WERI-Rb-1 (cell line): Measurements from ENCODE around the gene CIBAR2.

Experiments used
- DNase-seq: peaks from one replicate; pipeline ENCODE4 v3.0.0-alpha.2; 2020
- H3K27ac ChIP-seq: fragments of 250-450 bp; sonication (Bioruptor Pico); 2 replicates; pipeline ENCODE4 v1.5.1; 2020; ENCODE audit warnings: mild to moderate bottlenecking, moderate library complexity
- H3K27me3 ChIP-seq: fragments of 250-450 bp; sonication (Bioruptor Pico); 2 replicates; pipeline ENCODE4 v1.5.1; 2021; ENCODE audit warnings: mild to moderate bottlenecking, low read depth, moderate library complexity; ENCODE audit not compliant: insufficient read depth, severe bottlenecking
- H3K36me3 ChIP-seq: fragments of 250-450 bp; sonication (Bioruptor Pico); 2 replicates; pipeline ENCODE4 v1.5.1; 2020; ENCODE audit warnings: mild to moderate bottlenecking, moderate library complexity
- H3K4me3 ChIP-seq: 2 replicates; pipeline ENCODE4 v1.5.1; 2011; ENCODE audit warnings: low read depth, mild to moderate bottlenecking, control low read depth, low read length
- H3K9me3 ChIP-seq: fragments of 250-450 bp; sonication (Bioruptor Pico); 2 replicates; pipeline ENCODE4 v1.5.1; 2021; ENCODE audit warnings: mild to moderate bottlenecking, moderate library complexity; ENCODE audit not compliant: severe bottlenecking
- TF ChIP-seq, protein P1 (sequence below): IDR thresholded peaks from 2 replicates; pipeline ENCODE4 v1.5.1; 2011; ENCODE audit warnings: low read depth, mild to moderate bottlenecking, control low read depth, inconsistent platforms, low read length

CIBAR2 gene

DNA sequence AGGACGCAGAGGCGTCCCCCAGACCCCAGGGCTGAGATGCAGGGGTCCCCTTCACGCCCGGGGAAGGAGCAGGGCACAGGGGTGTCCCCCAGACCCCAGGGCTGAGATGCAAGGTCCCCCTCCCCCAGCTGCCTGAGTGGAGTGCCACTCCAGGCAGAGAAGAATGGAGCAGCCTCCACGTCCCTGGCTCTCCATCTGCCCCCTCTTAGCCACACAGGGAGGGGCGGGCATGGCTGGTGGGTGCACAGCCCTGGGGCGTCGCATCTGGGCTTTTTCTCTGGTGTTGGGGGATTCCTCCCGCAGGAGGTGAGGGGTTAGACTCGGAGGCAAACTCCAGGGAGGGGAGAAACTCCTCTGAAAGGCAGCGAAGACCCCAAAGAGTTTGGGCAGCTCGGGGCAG, 17.5 kb downstream of the CIBAR2 start:
- Histone ChIP-seq H3K36me3 (no peaks in the 10 kb centered on the region), H3K27me3 (no peaks in the 10 kb centered on the region), H3K27ac (no peak overlapping the region), H3K9me3 (no peaks in the 10 kb centered on the region), H3K4me3 (no peak overlapping the region)
- TF ChIP-seq, protein P1, sequence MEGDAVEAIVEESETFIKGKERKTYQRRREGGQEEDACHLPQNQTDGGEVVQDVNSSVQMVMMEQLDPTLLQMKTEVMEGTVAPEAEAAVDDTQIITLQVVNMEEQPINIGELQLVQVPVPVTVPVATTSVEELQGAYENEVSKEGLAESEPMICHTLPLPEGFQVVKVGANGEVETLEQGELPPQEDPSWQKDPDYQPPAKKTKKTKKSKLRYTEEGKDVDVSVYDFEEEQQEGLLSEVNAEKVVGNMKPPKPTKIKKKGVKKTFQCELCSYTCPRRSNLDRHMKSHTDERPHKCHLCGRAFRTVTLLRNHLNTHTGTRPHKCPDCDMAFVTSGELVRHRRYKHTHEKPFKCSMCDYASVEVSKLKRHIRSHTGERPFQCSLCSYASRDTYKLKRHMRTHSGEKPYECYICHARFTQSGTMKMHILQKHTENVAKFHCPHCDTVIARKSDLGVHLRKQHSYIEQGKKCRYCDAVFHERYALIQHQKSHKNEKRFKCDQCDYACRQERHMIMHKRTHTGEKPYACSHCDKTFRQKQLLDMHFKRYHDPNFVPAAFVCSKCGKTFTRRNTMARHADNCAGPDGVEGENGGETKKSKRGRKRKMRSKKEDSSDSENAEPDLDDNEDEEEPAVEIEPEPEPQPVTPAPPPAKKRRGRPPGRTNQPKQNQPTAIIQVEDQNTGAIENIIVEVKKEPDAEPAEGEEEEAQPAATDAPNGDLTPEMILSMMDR = no peak
- no peak for DNase-seq

DNA sequence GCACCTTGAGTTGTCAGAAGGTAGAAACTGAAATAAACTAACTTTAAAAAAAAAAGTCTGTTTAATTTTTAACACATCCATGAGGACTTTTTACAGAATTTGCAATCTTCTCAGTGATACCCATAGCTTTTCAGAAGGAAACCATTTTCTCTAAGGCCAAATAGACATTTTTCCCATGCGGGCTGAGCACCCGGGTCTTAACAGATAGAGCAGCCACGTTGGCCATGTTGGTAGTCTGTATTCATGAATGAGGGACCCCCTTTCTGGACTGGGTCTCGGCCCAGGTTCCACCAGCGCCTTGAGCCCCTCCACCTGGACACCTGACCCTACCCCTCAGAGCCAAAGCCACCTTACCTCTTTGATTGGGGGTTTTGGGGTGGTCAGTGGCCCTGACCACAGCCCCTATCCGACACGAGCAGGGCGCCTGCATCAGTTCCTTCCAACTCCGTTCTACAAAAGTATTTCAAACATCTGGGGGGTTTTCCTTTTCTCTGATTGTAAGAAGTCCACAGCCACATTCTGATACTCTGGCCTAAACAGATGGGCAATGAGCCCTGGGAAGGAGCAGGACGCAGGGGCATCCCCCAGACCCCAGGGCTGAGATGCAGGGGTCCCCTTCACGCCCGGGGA, 18.0 kb downstream of the CIBAR2 start:
- TF ChIP-seq, protein P1 = no peak
- no peaks in the 10 kb centered on the region for H3K36me3 ChIP-seq
- H3K27ac ChIP-seq = no peak overlapping the region
- no peak for DNase-seq
- H3K9me3 ChIP-seq = no peaks in the 10 kb centered on the region
- no peaks in the 10 kb centered on the region for H3K27me3 ChIP-seq
- no peak overlapping the region for H3K4me3 ChIP-seq

DNA sequence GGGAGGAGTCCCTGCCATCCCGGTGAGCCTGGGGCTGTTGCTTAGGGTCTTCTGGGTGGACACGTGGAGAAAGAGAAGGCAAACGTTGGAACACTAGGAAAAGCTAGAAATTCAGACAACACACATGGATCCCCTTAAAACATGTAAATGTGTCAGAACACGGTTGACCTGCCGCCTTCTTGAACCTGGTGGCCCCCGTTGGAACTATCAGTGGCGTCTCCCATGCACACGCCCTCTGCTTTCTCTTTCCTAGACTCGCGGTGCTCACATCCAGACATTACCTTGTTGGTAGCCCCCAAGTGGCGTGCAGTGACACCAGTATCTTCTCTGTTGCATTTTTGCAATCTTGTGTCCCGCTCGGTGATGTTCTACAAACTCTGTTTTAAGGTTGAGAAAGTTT, 18.6 kb downstream of the CIBAR2 start:
- TF ChIP-seq, protein P1 = no peak
- no peak for DNase-seq
- Histone ChIP-seq H3K36me3 (no peaks in the 10 kb centered on the region), H3K4me3 (no peak overlapping the region), H3K9me3 (no peaks in the 10 kb centered on the region), H3K27ac (no peak overlapping the region), H3K27me3 (no peaks in the 10 kb centered on the region)

DNA sequence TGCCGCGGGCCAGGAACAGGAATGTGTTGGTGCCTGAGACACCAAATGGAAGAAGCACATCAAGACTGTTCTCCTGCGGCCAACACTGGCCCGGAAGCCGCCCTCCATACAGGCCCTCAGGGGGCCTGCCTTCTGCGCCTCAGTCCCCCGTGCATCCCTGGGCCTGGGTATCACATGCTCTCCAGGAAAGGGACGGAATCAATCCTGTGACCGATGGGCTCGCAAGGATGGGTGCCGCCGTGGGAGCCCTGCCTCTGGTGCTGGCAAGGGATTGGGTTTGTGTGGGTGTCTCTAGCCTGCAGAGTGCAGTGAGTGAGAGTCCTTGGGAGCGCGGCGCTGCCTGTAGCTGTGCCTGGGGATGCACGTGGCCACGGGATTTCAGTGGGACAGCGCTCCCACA, 19.4 kb downstream of the CIBAR2 start:
- TF ChIP-seq, protein P1 = no peak
- H3K9me3 ChIP-seq = no peaks in the 10 kb centered on the region
- H3K27me3 ChIP-seq = no peaks in the 10 kb centered on the region
- no peak overlapping the region for H3K4me3 ChIP-seq
- no peak overlapping the region for H3K27ac ChIP-seq
- no peaks in the 10 kb centered on the region for H3K36me3 ChIP-seq
- DNase-seq = no peak

DNA sequence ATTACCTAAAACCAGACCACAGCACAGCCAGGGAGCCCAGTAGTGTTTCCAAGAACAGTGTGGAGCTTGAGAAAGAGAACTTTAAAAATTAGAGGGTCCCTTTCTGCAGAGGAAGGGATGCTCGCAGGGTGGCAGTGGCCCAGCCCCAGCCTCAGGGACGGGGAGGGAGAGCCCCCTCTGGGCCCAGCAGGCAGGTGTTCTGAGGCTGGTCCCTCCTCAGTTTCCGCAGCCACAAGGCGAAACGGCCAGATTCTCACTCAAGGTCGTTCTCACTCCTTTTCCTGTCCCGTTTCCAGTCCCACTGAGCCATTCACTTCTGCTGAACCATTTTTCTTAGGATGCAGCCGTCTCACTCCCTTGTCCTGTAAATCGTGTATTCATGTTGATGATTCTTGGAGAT, 20.0 kb downstream of the CIBAR2 start:
- no peaks in the 10 kb centered on the region for H3K27me3 ChIP-seq
- DNase-seq = no peak
- no peak overlapping the region for H3K27ac ChIP-seq
- H3K4me3 ChIP-seq = no peak overlapping the region
- TF ChIP-seq, protein P1 = no peak
- H3K9me3 ChIP-seq = no peaks in the 10 kb centered on the region
- H3K36me3 ChIP-seq = no peaks in the 10 kb centered on the region

DNA sequence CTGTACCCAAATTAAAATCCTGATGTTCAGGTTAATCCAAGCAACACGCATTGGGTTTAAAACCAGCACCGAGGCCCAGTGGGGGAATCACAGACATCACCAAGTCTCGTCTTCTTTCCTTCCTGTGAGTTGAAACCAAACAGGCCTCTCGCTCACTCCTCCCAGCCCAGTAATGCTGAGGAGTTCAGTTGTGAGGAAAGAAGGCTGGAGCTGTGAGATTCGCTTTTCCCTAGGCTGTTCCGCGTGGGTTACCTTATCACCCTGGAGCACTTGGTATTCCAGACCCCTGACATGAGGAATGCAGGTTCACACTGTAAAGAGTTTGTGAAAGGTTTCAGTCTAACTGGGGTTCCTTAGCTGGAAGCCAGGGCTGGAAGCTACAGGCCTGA, 20.8 kb downstream of the CIBAR2 start:
- Histone ChIP-seq H3K9me3 (no peaks in the 10 kb centered on the region), H3K4me3 (no peak overlapping the region), H3K36me3 (no peaks in the 10 kb centered on the region), H3K27ac (no peak overlapping the region), H3K27me3 (no peaks in the 10 kb centered on the region)
- no peak for DNase-seq
- TF ChIP-seq, protein P1 = no peak
